ENCODE data around the gene BCL6. TPM values are rescaled to one million over a fixed set of nuclear protein-coding genes. Genes with fewer than 3 reads are reported as not detected.

Gene BCL6
- total RNA-seq, 1 experiment from 2014 or later = 21.5 TPM

- intact Hi-C loops (cut with micrococcal nuclease; ENCODE audit: unreplicated experiment) = no loop called here
- ATAC-seq = no peak
- H3K36me3 ChIP-seq (ENCODE audit: control insufficient read depth, insufficient read depth, low read length) = peaks cover 15% of the 10 kb centered on the region
- CTCF ChIA-PET = no interaction called here
- DNase-seq (ENCODE audit: low read depth, low spot score) = no peak
- no peak overlapping the region for H3K27ac ChIP-seq (ENCODE audit: low read length)
- in situ Hi-C loops (cut with HindIII; ENCODE audit: low pct_unique_long_range_greater_than_20kb, low sequenced_read_pairs) = loop anchor here (25.0 kb wide), 1 partner anchor 562 kb away; no protein-coding TSS in a partner anchor
- POLR2A ChIA-PET = no interaction called here
- H3K4me3 ChIP-seq (ENCODE audit: low read depth in 2 of 2, low read length in 2 of 2) = no peak overlapping the region
- no peaks in the 10 kb centered on the region for H3K9me3 ChIP-seq (ENCODE audit: control insufficient read depth, insufficient read depth, low read depth, low read length)
- no peaks in the 10 kb centered on the region for H3K27me3 ChIP-seq (ENCODE audit: control insufficient read depth, insufficient read depth, low read length)
- no peaks in the 10 kb centered on the region for H3K4me1 ChIP-seq (ENCODE audit: control insufficient read depth, insufficient read depth, low read length)
- TF ChIP-seq CTCF (IDR thresholded peaks at IDR 0.05) = no peak
- TF ChIP-seq SIN3A (IDR thresholded peaks at IDR 0.05; ENCODE audit: borderline replicate concordance, insufficient read depth, low read depth, low read length) = no peak
- no peak for TF ChIP-seq REST (IDR thresholded peaks at IDR 0.05; ENCODE audit: insufficient read depth in 1 of 2, low read depth in 2 of 2, low read length in 1 of 2)
- no peak for TF ChIP-seq POLR2AphosphoS5 (IDR thresholded peaks at IDR 0.05; ENCODE audit: low read depth, low read length)
- no peak for TF ChIP-seq TCF7L2 (IDR thresholded peaks at IDR 0.05; ENCODE audit: low read depth, low read length)
- BruUV-seq (replicated peaks) = no TSS peak
Measured at GRCh38 chr3:187725224-187725623, 20.0 kb downstream of the BCL6 start.

GRCh38 chr3:187722206-187722612 lies 23.1 kb downstream of the BCL6 start:
- ATAC-seq = no peak
- DNase-seq (ENCODE audit: low read depth, low spot score) = no peak

More at GRCh38 chr3:187722206-187722612, 23.1 kb downstream of the BCL6 start:
- TF ChIP-seq TCF7L2 (IDR thresholded peaks at IDR 0.05; ENCODE audit: low read depth, low read length) (no peak), POLR2AphosphoS5 (IDR thresholded peaks at IDR 0.05; ENCODE audit: low read depth, low read length) (no peak), REST (IDR thresholded peaks at IDR 0.05; ENCODE audit: insufficient read depth in 1 of 2, low read depth in 2 of 2, low read length in 1 of 2) (no peak), SIN3A (IDR thresholded peaks at IDR 0.05; ENCODE audit: borderline replicate concordance, insufficient read depth, low read depth, low read length) (no peak), CTCF (IDR thresholded peaks at IDR 0.05) (no peak)
- Histone ChIP-seq H3K27ac (ENCODE audit: low read length) (no peak overlapping the region), H3K27me3 (ENCODE audit: control insufficient read depth, insufficient read depth, low read length) (no peaks in the 10 kb centered on the region), H3K36me3 (ENCODE audit: control insufficient read depth, insufficient read depth, low read length) (peaks cover 10% of the 10 kb centered on the region), H3K9me3 (ENCODE audit: control insufficient read depth, insufficient read depth, low read depth, low read length) (no peaks in the 10 kb centered on the region), H3K4me1 (ENCODE audit: control insufficient read depth, insufficient read depth, low read length) (no peaks in the 10 kb centered on the region), H3K4me3 (ENCODE audit: low read depth in 2 of 2, low read length in 2 of 2) (no peak overlapping the region)
- intact Hi-C loops (cut with micrococcal nuclease; ENCODE audit: unreplicated experiment) (no loop called here), in situ Hi-C loops (cut with HindIII; ENCODE audit: low pct_unique_long_range_greater_than_20kb, low sequenced_read_pairs) (no loop called here)
- BruUV-seq (replicated peaks) = no TSS peak
- CTCF ChIA-PET = no interaction called here
- POLR2A ChIA-PET = no interaction called here
